Skin epidermis (tissue), 12 donors: Measurements from ENCODE around the gene B3GLCT.
"Not testable (repeated sequence)": the region's sequence is repeated elsewhere in the genome, so short reads cannot be mapped to it uniquely, and the experiment has no call there.

ENCODE experiments used
- H3K27ac ChIP-seq, 21 experiments: fragments of 200-600 bp; sonication (generic) in 11 of 21; one replicate each; pipeline ENCODE4 v1.5.0; 2020; ENCODE audit warnings: mild to moderate bottlenecking in 3 of 21, inconsistent platforms in 2 of 21, moderate library complexity in 2 of 21
- H3K4me3 ChIP-seq, 7 experiments: fragments of 200-600 bp; sonication (generic) in 2 of 7; one replicate each; pipeline ENCODE4 v1.5.0; 2020; ENCODE audit warnings: inconsistent platforms in 2 of 7, mild to moderate bottlenecking in 2 of 7, moderate library complexity in 1 of 7

Gene B3GLCT

DNA sequence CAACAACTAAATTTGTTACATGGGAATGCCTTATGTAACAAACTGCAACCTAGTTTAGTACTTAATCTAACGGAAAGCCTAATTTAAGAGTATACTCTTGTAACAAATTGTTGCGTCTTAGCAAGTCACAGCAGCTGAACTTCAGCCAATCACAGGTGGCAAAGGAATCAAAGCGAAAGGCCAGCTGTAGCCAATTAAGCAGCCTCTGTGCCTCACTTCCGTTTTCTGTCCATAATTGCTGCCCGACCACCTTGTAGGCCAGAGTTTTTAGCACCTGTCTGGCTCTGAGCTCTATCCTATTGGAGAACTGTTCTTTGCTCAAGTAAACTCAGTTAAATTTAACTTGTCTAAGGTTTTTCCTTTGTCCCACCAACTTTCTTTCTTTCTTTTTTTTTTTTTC lies 20.0 kb upstream of the B3GLCT start:
- Histone ChIP-seq H3K4me3 (no peak overlapping the region), H3K27ac (no peak overlapping the region)

DNA sequence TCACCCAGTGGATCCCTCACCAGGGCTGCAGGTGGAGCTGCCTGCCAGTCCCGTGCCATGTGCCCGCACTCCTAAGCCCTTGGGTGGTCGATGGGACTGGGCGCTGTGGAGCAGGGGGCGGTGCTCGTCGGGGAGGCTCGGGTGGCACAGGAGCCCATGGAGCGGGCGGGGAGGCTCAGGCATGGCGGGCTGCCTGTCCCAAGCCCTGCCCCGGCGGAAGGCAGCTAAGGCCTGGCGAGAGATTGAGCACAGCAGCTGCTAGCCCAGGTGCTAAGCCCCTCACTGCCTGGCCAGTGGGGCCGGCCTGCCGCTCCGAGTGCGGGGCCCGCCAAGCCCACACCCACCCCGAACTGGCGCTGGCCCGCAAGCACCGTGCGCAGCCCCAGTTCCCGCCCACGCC lies 16.8 kb upstream of the B3GLCT start:
- no peak overlapping the region for H3K27ac ChIP-seq
- H3K4me3 ChIP-seq, result no peak overlapping the region

DNA sequence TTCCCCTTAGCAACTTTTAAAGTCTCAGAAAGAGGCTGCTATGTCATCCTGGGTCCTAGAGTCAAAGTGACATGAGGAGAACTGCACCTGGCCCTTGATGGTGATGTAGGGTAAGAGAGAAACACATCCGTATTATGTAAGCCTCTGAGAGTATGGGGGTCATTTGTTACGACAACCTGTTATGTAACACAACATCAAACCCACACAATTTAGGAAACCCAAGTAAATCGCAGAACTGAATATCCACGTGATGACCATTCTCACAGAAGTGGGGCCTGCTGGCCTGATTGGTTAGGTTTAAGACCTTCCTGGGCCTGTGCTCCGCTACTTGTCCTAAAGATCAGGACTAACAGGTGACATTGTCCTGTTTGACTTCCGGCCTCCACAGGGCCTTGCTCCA lies 15.3 kb upstream of the B3GLCT start:
- Histone ChIP-seq H3K4me3 (no peak overlapping the region), H3K27ac (no peak overlapping the region)

DNA sequence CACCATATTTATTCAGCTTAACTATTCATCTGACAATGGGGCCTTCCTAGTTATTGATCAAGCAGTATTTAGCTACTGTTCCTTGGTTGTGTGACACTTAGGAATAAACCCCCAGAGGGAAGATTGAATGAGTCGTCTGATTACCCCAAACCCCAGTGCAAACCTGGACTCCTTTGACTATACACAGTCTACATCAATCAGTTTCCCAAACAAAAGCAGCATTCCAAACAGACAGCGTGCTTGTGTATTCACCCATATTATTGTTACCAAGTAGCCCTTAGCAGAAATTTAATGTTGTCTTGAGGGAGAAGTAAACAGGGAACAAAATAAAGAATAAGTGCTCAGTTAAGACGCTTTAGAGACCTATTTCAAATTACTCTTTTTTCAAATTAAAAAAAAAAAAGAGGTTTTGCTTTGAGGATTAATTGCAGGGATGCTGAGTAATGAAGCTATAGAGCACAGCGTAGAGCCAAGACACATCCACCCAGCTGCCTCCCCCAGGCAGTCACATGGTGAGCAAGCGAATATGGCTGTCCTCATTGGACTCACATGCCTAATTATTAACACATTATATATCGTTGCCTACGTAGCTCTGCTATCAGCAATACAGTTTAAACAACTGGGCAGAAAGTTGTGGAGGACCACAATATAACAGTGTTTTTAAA lies 14.7 kb upstream of the B3GLCT start:
- Histone ChIP-seq H3K27ac (no peak overlapping the region), H3K4me3 (no peak overlapping the region)

DNA sequence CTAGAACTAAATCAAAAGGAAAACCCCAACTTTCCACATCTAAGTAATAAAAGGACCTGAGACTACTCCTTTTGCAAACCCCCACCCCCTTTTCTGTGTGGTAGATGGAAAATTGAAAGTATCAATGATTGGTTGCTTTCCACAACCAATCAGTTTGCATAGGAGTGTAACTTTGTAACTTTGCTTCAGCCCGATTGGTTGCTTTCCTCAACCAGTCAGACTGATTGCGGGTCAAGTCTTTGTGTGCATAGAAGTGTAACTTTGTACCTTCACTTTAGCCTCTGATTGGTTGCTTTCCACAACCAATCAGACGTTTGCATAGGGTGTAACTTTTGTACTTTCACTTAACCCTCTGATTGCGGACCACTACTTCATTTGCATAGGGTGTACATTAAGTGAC lies 8.0 kb upstream of the B3GLCT start:
- no peak overlapping the region for H3K4me3 ChIP-seq
- H3K27ac ChIP-seq, result no peak overlapping the region

DNA sequence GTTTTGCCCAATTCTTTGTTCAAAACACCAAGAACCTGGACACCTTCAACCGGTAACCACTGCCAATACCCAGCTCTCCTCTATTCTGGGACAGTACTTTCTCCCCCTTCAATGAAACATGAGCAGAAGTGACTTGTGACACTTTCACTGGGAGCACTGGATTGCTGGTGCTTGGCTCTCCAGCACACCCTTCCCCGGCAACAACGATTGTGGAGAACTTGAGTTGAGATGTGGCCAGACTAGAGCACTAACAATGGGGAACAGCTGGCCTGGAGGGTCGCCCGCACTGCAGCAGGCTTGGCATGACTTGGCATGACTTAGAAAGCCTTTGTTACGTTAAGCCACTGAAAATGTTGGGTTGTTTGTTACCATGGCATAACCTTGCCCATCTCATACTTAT lies 7.5 kb upstream of the B3GLCT start:
- H3K4me3 ChIP-seq, result no peak overlapping the region
- no peak overlapping the region for H3K27ac ChIP-seq

DNA sequence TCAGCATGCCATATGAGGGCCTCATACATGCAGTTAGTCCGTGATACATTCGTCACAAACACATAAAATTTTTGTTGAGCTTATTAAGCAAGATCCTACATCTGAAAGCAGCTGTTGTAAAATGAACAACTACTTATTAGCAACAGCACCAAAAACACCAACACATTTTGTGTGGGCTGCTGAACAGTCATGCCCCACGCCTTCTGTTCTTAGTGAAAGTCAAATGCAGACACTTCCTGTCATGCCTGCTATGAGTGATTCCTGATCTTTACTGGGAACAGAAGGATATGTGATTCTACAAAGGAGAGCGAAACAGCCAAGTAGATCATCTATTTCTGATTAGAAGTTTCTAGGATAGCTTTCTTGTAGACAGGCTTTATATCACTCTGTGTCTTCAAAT lies 4.2 kb upstream of the B3GLCT start:
- Histone ChIP-seq H3K27ac (no peak overlapping the region), H3K4me3 (no peak overlapping the region)

DNA sequence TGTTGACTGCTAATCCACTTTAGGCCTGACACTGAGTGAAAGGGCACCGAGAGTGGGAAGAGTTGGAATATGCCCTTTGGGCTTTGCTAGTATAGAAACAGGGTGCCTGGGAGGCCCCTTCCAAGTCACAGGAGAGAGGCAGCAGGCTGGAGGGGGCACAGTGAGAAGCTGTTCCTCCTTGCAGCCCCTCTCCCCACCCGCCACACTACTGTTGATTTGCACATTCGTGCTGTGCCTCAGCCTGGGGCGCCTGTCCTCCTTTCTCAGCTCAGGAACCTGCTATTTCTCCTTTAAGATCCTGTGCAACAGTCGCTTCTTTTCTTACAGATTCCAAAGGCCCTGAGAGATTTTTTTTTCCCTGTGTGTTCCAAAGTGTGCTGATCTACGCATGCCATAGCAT lies 2.8 kb upstream of the B3GLCT start:
- no peak overlapping the region for H3K4me3 ChIP-seq
- no peak overlapping the region for H3K27ac ChIP-seq

DNA sequence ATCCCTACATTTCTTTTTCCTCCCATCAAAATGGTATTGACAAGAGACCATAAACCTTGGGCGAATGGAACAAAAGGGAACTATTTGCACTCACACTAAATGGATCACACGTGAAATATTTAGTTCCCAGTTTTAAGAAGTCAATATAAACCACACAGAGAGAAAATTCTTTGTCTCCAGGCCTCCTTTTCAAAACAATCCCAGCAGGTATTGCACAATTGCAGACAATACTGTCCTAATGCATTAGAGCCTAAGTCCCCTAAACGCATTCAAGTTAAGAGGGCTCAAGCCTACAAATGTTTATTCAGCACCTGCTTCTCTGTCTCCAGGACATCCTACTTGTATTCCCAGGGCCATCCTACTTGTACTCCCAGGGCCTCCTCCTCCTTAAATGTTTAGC lies 1.3 kb upstream of the B3GLCT start:
- H3K27ac ChIP-seq, result no peak overlapping the region
- no peak overlapping the region for H3K4me3 ChIP-seq

DNA sequence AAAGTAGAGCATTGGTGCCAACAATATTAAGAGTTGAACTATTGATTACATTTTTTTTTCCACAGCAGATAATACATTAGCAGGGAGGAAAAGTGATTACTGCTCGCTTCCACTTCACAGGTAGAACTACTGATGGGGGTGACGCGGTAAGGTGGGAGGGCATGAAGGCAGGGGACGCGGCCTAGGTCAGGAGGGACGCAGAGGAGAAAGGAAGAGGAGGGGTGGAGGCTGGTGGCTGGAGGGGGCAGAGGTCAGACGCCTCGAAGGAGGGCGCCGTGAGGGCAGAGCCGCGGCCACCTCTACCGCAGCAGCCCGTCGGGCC lies 287 bp upstream of the B3GLCT start:
- H3K4me3 ChIP-seq, result peak overlapping the region; percentile 48 to 85 (median 76)
- peak overlapping the region in 20 of 21 experiments; percentile 85 to 96 (median 92) for H3K27ac ChIP-seq

DNA sequence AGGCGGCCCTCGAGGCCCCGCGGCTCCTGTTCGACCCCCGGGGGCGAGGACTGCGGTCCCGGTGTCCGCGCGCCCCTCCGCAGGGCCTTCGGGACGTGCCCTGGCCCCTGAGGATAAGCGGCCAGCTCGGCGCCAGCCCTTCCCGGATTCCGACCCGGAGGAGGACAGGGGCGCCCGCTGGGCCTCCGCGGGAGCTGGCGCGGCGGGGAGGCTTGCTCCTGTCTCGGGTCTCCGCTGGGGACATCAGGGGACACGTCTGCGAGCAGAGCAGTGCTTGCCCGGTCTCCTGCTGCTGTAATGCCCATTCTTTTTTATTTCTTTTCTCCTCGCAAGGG lies 829 bp downstream of the B3GLCT start:
- H3K27ac ChIP-seq, result peak overlapping the region; percentile 85 to 96 (median 92)
- peak overlapping the region; percentile 48 to 85 (median 76) for H3K4me3 ChIP-seq

DNA sequence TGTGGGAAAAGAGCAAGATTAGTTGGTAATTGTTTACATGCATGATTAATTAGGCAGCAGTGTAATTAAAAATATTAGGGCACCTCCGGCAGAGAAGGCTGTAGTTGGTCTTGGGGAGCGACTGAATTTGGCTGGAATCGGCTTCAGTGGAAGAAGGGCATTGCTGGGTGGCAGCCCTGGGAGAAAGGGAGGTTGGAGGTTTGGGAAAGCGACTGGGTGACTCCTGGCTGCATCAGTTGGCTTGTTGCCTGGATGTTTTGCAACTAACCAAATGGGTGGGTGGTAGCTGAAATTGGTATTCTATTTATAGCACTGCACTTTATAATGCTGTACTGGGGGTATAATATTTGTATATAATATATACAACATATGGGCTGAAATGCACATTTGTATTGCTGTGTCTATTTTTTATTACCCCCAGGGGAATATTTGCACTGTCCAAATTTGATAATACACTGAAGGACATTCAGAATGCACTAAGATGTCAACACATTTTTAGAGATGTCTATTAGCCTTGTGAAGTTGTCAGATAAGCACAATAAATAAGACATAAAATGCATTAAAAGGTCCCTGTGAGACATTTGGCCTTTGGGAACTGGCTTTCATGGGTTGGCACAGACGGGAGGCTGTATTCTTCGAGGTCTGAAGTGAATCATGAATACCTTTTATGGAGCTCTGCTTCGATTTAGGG lies 1.7 kb downstream of the B3GLCT start:
- peak overlapping the region in 4 of 7 experiments; percentile 48 to 85 (median 79) for H3K4me3 ChIP-seq
- H3K27ac ChIP-seq, result peak overlapping the region in 7 of 21 experiments; percentile 87 to 96 (median 95)

DNA sequence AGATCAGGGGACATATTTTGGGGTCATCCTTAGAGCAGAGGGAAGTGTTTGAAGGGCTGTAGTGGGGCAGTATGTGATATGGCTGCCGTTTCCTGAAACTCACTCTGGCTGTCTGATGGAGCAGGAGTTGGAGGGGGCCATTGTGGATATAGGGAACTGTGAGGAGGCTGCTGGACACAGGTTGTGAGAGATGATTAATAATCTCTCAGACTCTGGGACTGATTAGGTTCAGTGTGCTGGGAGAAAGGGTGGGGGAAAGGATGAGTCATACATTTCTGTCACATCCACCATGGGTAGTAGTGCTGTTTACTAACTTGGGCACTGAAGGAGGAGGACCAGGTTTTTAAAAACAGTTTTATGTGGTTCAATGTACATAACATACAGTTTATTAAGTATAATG lies 4.8 kb downstream of the B3GLCT start:
- Histone ChIP-seq H3K27ac (no peak overlapping the region), H3K4me3 (no peak overlapping the region)

DNA sequence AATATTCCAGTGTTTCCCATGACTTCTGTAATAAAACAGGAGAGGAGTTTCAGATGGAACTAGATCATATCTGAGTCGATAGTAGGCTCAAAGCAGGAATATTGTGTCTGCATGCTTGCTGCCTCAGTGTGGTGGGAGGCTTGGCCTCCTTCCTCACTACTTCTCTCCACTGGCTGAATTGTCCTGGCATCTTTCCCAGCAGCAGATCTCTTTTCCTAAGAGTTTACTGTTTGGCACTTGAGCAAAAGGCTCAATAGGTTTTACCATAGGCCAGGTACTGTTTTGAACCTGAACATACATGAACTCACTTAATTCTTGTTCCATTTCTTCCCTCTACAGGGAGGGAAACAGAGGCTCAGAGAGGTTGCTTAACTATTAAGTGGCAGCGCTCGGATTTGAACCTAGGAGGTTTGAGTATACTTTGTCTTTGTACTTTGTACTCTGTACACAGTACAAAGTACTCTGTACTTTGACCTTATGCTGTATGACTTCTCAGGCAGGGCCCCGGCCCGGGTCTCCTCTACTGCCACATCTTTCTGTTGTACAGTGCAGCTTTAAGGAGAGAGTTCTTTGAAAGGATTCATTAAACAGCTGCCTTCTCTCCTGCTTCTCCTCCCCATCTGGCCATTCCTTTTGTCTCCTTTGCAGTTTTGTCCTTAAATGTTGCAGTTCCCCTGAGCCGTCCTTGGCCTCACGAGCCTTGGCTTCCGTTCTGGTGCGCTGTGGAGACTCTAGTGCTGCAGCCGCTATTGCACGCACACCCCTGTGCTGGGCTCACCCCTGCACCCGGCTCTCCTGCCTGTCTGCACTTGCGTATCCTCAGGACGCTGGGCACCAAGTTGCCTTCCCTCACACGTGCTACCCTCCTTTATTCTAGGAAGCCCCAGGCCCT lies 8.1 kb downstream of the B3GLCT start:
- H3K27ac ChIP-seq, result no peak overlapping the region
- H3K4me3 ChIP-seq, result no peak overlapping the region

DNA sequence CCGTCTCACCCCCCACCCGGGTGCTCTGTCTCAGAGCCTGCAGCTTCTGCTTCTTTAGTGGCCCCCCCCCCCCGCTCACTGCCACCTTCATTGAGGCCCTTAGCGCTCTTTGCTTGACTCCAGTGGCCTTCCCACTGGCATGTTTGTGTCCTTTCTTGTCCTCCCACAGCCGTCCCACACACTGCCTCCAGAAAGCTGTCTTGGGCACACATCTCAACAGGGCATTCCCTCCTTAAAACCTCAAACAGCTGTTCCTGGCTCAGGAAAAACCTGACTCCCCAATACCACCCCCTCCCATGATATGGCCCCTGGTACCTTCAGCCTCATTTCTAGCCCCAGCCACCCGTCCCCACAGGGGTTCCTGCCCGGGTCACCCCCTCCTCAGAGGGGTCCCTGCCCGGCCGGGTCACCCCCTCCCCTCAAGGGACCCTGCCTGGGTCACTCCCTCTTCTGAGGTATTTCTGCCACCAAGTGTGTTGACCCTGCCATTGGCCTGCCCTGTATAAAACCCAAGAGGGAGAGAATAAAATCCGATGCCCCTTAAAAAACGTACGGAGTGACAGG lies 8.9 kb downstream of the B3GLCT start:
- H3K27ac ChIP-seq, result peak overlapping the region in 1 of 21 experiments; percentile 2
- no peak overlapping the region for H3K4me3 ChIP-seq

DNA sequence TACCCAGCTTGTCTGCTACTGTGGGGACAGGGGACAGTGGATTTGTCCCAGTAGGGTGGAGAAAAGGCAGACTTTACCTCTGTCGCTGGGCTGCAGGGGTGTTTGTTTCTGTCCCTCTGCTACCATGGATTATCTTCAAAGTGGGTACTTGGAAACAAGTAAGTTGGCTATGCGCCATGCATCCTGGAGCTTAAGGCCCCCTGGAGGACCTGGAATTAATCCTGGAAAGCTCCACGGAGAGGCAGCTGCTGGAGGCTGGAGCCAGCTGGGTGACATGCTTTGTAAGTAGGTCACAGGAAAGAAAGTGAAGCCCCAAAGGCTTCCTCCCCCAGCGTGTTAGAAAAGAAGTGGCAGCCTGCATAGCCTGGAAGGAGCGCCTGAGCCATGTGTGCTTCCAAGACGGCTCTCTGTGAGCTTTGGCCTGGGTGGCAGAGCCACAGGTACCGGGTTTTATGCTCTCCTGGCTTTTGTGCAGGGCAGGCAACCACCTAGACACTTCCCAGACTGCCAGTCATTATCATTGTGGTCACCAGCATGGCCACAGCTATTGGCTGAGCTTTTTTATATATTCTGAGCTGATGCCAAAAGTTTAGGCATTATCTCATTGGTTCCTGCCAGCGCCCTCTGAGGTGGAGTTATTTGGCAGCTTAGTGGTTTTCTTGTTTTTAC lies 9.5 kb downstream of the B3GLCT start:
- Histone ChIP-seq H3K27ac (peak overlapping the region in 1 of 21 experiments; percentile 2), H3K4me3 (no peak overlapping the region)

DNA sequence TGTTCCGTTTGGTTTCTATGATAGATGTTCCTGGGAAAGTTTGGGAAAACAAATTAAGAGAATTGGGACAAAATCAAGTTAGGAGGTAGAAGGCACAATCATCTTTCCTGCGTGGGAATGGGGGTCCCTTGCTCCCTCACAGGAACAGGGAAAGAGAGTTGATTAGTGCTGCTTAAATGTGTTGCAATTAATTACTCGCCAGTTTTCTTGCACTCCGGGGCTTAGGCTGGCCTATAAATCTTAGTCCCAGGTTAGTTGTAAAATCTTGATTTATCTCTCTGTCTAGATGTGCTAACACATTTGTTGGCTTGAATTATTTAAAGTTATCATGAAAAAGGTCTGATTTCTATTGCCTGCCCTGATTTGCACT lies 10.1 kb downstream of the B3GLCT start:
- Histone ChIP-seq H3K27ac (no peak overlapping the region), H3K4me3 (no peak overlapping the region)

DNA sequence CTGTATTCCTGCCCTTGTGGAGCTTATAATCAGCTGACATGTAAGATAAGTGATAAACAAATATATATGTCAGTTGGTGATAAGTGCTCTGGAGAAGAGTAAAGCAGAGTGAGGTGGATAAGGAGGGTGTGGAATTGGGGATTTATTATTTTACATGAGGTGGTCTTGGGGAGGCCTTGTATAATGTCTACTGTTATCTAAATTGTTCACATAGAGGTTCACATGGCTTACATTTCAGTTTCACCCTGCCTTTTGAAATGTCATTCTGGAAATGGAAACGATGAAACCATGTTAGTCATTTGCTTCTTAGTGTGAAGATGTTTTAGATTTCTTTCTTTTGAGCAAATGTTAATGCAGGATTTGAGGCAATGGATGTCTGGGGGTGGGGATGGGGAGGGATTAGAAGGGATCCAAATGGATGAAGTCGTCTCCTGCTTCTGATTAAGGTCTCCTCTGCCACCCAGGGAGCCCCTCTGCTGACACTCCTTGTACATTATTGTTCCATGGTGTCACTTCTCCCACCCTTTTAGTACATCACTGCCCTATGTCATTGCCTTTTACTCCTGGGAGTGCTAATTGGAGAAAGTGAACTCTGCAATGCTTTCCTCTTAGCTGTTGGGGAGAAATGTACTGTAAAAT lies 14.0 kb downstream of the B3GLCT start:
- no peak overlapping the region for H3K27ac ChIP-seq
- no peak overlapping the region for H3K4me3 ChIP-seq

DNA sequence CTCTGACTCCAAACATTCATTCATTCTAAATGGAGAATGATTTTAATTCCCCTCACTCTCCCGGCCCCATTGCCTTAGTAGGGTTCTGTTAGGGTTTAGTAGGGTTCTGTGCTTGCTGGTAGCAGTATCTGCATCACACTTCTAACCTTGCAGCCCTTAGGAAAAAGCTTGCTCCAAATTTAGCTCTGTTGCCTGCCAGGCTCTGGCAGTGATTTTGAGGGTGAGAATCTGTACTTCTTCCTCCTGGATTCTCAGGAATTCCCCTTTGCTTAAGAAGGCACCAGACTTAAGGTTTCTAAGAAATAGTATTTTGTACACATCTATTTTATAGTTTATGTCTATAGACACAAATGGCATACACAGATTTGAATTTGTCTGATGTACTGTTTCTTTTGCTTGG lies 14.7 kb downstream of the B3GLCT start:
- H3K27ac ChIP-seq, result peak overlapping the region in 1 of 21 experiments; percentile 70
- H3K4me3 ChIP-seq, result no peak overlapping the region

DNA sequence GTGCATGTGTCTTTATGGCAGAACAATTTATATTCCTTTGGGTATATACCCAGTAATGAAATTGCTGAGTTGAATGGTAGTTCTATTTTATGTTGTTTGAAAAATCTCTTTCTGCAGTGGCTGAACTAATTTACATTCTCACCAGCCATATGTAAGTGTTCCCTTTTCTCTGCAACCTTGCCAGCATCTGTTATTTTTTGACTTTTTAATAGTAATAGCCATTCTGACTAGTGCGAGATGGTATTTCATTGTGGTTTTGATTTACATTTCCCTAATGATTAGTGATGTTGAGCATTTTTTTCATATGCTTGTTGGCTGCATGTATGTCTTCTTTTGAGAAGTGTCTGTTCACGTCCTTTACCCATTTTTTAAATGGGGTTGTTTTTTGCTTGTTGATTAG lies 17.1 kb downstream of the B3GLCT start:
- not testable (repeated sequence) for H3K27ac ChIP-seq

More for the DNA sequence above, 17.1 kb downstream of the B3GLCT start:
- not testable (repeated sequence) for H3K4me3 ChIP-seq
